Esophagus squamous epithelium (tissue), 5 donors: Measurements from ENCODE around the gene TMEM116. TPM values are rescaled to one million over a fixed set of nuclear protein-coding genes. Genes with fewer than 3 reads are reported as not detected.

Experiments
- DNase-seq: peaks from one replicate; lab custom pipeline; 2025; lab: John Stamatoyannopoulos, UW
- H3K27ac ChIP-seq, 4 donors: fragments of 200-600 bp; sonication (generic); one replicate each; pipeline ENCODE4 v1.5.1; 2016 to 2019; ENCODE audit warnings: mild to moderate bottlenecking in 1 of 4
- H3K27me3 ChIP-seq, 4 donors: fragments of 200-600 bp; sonication (generic); 1 replicate in 3 of 4; 2 replicates in 1 of 4; pipeline versions ENCODE4 v1.5.1 to v1.6.0; 2017 to 2021; ENCODE audit warnings: antibody characterized with exemption in 1 of 4
- H3K36me3 ChIP-seq, 3 donors: fragments of 200-600 bp; sonication (generic); one replicate each; pipeline ENCODE4 v1.5.1; 2016 to 2019
- H3K4me1 ChIP-seq, 3 donors: fragments of 200-600 bp; sonication (generic); one replicate each; pipeline ENCODE4 v1.5.1; 2017 to 2019
- H3K4me3 ChIP-seq, 4 donors: fragments of 200-600 bp; sonication (generic); 1 replicate in 3 of 4; 2 replicates in 1 of 4; pipeline ENCODE4 v1.5.1; 2016 to 2019; ENCODE audit warnings: mild to moderate bottlenecking in 2 of 4, moderate library complexity in 1 of 4
- H3K9me3 ChIP-seq, 3 donors: fragments of 200-600 bp; sonication (generic); one replicate each; pipeline ENCODE4 v1.5.1; 2016 to 2019
- CTCF ChIP-seq, 6 experiments: fragments of 450-650 bp in 4 of 6; fragments of 200-600 bp in 2 of 6; sonication (generic) in 2 of 6; IDR thresholded peaks; one replicate each; pipeline ENCODE4 v1.5.1; 2016 to 2019; ENCODE audit warnings: antibody characterized with exemption in 6 of 6, mild to moderate bottlenecking in 4 of 6, moderate library complexity in 4 of 6
- POLR2A ChIP-seq, 4 donors: fragments of 450-650 bp; IDR thresholded peaks; one replicate each; pipeline ENCODE4 v1.6.1; 2017; ENCODE audit warnings: antibody characterized with exemption in 4 of 4, mild to moderate bottlenecking in 4 of 4, moderate library complexity in 3 of 4
- WGBS, 2 donors: methylation state at CpG; one replicate each; pipeline ENCODE4 v1.1.5; 2018; 5-methylcytosine and 5-hydroxymethylcytosine counted together
- intact Hi-C: fragments of 100-400 bp; cut with DNase I; formaldehyde crosslinking; loops from one replicate; pipeline ENCODE4 v1.15.0; 2022
- total RNA-seq, 4 donors: library from RNA; depleted of rRNA; stranded (reverse); fragments of >200 nt; gene quantifications; one replicate each; pipeline ENCODE4 v1.1.0, GENCODE V29; 2016
- donor health status: DM: yes; HTN: yes; CAD: no.

TMEM116 gene
- total RNA-seq, 4 donors from 2014 or later = 4.7 to 12.1 (median 9.1) TPM

GRCh38 chr12:112017041-112017440 lies 4.1 kb upstream of the TMEM116 start:
- DNase-seq = no peak
- 83 to 94% methylated on average over 1 of the region's 1 CpG for WGBS, 2 donors
- Histone ChIP-seq H3K4me1 (peaks cover 11 to 50% (median 19%) of the 10 kb centered on the region in 3 donors), H3K27ac (no peak overlapping the region), H3K36me3 (peaks cover 2 to 56% (median 14%) of the 10 kb centered on the region in 3 donors), H3K9me3 (no peaks in the 10 kb centered on the region), H3K4me3 (no peak overlapping the region), H3K27me3 (no peaks in the 10 kb centered on the region)
- intact Hi-C loops = no loop called here
- TF ChIP-seq CTCF (IDR thresholded peaks at IDR 0.05) (no peak), POLR2A (IDR thresholded peaks at IDR 0.05) (no peak)

- Histone ChIP-seq H3K4me1 (peaks cover 17 to 61% (median 28%) of the 10 kb centered on the region in 3 donors), H3K36me3 (peaks cover 0 to 47% (median 10%) of the 10 kb centered on the region in 3 donors), H3K9me3 (no peaks in the 10 kb centered on the region), H3K27ac (no peak overlapping the region), H3K27me3 (no peaks in the 10 kb centered on the region), H3K4me3 (no peak overlapping the region)
- DNase-seq = no peak
- 93 to 96% methylated on average over 6 of the region's 6 CpGs for WGBS, 2 donors
- TF ChIP-seq CTCF (IDR thresholded peaks at IDR 0.05) (no peak), POLR2A (IDR thresholded peaks at IDR 0.05) (no peak)
- intact Hi-C loops = no loop called here
Measured at GRCh38 chr12:112015938-112016337, 3.0 kb upstream of the TMEM116 start.

GRCh38 chr12:112013601-112014402 lies 837 bp upstream of the TMEM116 start:
- intact Hi-C loops = no loop called here
- TF ChIP-seq POLR2A (IDR thresholded peaks at IDR 0.05) = peak in 1 of 4 donors; percentile 28
- TF ChIP-seq CTCF (IDR thresholded peaks at IDR 0.05) = peak in 1 of 6 experiments; percentile 0
- Histone ChIP-seq H3K27me3 (no peaks in the 10 kb centered on the region), H3K4me1 (peaks cover 17 to 68% (median 28%) of the 10 kb centered on the region in 3 donors), H3K27ac (peak overlapping the region; percentile 94 to 100 (median 98)), H3K9me3 (no peaks in the 10 kb centered on the region), H3K36me3 (peaks cover 0 to 25% (median 0%) of the 10 kb centered on the region in 3 donors), H3K4me3 (peak overlapping the region; percentile 82 to 100 (median 96))
- DNase-seq = no peak
- 3% methylated on average over 20 to 24 of the region's 54 CpGs for WGBS, 2 donors

- Histone ChIP-seq H3K27me3 (no peaks in the 10 kb centered on the region), H3K36me3 (peaks cover 0 to 14% (median 0%) of the 10 kb centered on the region in 3 donors), H3K27ac (peak overlapping the region; percentile 94 to 100 (median 98)), H3K9me3 (no peaks in the 10 kb centered on the region), H3K4me3 (peak overlapping the region; percentile 82 to 100 (median 96)), H3K4me1 (peaks cover 17 to 64% (median 24%) of the 10 kb centered on the region in 3 donors)
- intact Hi-C loops = no loop called here
- TF ChIP-seq POLR2A (IDR thresholded peaks at IDR 0.05) (no peak), CTCF (IDR thresholded peaks at IDR 0.05) (no peak)
- WGBS, 2 donors = 44 to 64% methylated on average over 6 to 8 of the region's 8 CpGs
- DNase-seq = no peak
Measured at GRCh38 chr12:112011685-112012084, 1.3 kb downstream of the TMEM116 start.
